Islet of Langerhans (tissue), 1 donor: Measurements from ENCODE around the gene LRRC71.

ENCODE experiments used
- FAIRE-seq: peaks from one replicate; lab custom pipeline; 2011; peaks lifted over from hg19 to GRCh38; lab: Jason Lieb, UNC

Gene LRRC71

GRCh38 chr1:156927215-156928042, 7.0 kb downstream of the LRRC71 start:
- FAIRE-seq = no peak

- FAIRE-seq = no peak
Observed at GRCh38 chr1:156928043-156928602, 7.7 kb downstream of the LRRC71 start.

GRCh38 chr1:156929596-156930238, 9.3 kb downstream of the LRRC71 start:
- FAIRE-seq = no peak

GRCh38 chr1:156930483-156930882, 10.1 kb downstream of the LRRC71 start:
- FAIRE-seq = no peak

- FAIRE-seq = no peak
Observed at GRCh38 chr1:156931211-156931952, 10.9 kb downstream of the LRRC71 start.

GRCh38 chr1:156931974-156932710, 11.7 kb downstream of the LRRC71 start:
- FAIRE-seq = no peak

GRCh38 chr1:156933136-156933535, 12.7 kb downstream of the LRRC71 start:
- FAIRE-seq = no peak

GRCh38 chr1:156935505-156936128, 15.2 kb downstream of the LRRC71 start:
- FAIRE-seq = no peak

- no peak for FAIRE-seq
Observed at GRCh38 chr1:156936191-156936590, 15.8 kb downstream of the LRRC71 start.

- no peak for FAIRE-seq
Observed at GRCh38 chr1:156936721-156937220, 16.3 kb downstream of the LRRC71 start.

- FAIRE-seq = no peak
Observed at GRCh38 chr1:156937883-156938282, 17.5 kb downstream of the LRRC71 start.

- FAIRE-seq = no peak
Observed at GRCh38 chr1:156938813-156939212, 18.4 kb downstream of the LRRC71 start.

- FAIRE-seq = no peak
Observed at GRCh38 chr1:156939786-156940334, 19.4 kb downstream of the LRRC71 start.

GRCh38 chr1:156941675-156942074, 21.2 kb downstream of the LRRC71 start:
- FAIRE-seq = no peak

- no peak for FAIRE-seq
Observed at GRCh38 chr1:156942176-156942575, 21.7 kb downstream of the LRRC71 start.

GRCh38 chr1:156942576-156942975, 22.1 kb downstream of the LRRC71 start:
- no peak for FAIRE-seq

- no peak for FAIRE-seq
Observed at GRCh38 chr1:156943756-156944155, 23.3 kb downstream of the LRRC71 start.

- no peak for FAIRE-seq
Observed at GRCh38 chr1:156944268-156944667, 23.8 kb downstream of the LRRC71 start.

- no peak for FAIRE-seq
Observed at GRCh38 chr1:156944848-156945247, 24.4 kb downstream of the LRRC71 start.

- no peak for FAIRE-seq
Observed at GRCh38 chr1:156945881-156946661, 25.6 kb downstream of the LRRC71 start.
